Anterior cingulate cortex (tissue), 58 donors: ENCODE measurements around the gene ABCG2.

Source experiments
- DNase-seq, 58 donors: peaks; one replicate each; lab custom pipeline; 2025; lab: John Stamatoyannopoulos, UW

Gene ABCG2

GRCh38 chr4:88077911-88078524 is 80.4 kb downstream of the ABCG2 start:
- DNase-seq: no peak

- DNase-seq: no peak
These were observed 83.1 kb downstream of the ABCG2 start for GRCh38 chr4:88075336-88075735.

GRCh38 chr4:88070031-88070430 is 88.4 kb downstream of the ABCG2 start:
- DNase-seq: no peak

- no peak for DNase-seq
These were observed 94.0 kb downstream of the ABCG2 start for GRCh38 chr4:88064410-88064809.

- no peak for DNase-seq
These were observed 94.7 kb downstream of the ABCG2 start for GRCh38 chr4:88063634-88064296.

- DNase-seq: no peak
These were observed 95.6 kb downstream of the ABCG2 start for GRCh38 chr4:88062843-88063242.

- DNase-seq: no peak
These were observed 96.1 kb downstream of the ABCG2 start for GRCh38 chr4:88062311-88062710.

GRCh38 chr4:88060431-88060830 is 98.0 kb downstream of the ABCG2 start:
- no peak for DNase-seq

GRCh38 chr4:88059766-88060165 is 98.7 kb downstream of the ABCG2 start:
- no peak for DNase-seq

- DNase-seq: no peak
These were observed 100.1 kb downstream of the ABCG2 start for GRCh38 chr4:88058295-88058694.

GRCh38 chr4:88054901-88055300 is 103.5 kb downstream of the ABCG2 start:
- peak in 2 of 58 donors; percentile 5 to 7 for DNase-seq

GRCh38 chr4:88054229-88054628 is 104.2 kb downstream of the ABCG2 start:
- no peak for DNase-seq

GRCh38 chr4:88045021-88045420 is 113.4 kb downstream of the ABCG2 start:
- DNase-seq: no peak

GRCh38 chr4:88043586-88044340 is 114.7 kb downstream of the ABCG2 start:
- no peak for DNase-seq

- DNase-seq: no peak
These were observed 115.4 kb downstream of the ABCG2 start for GRCh38 chr4:88043001-88043400.

- no peak for DNase-seq
These were observed 116.8 kb downstream of the ABCG2 start for GRCh38 chr4:88041626-88042025.

- no peak for DNase-seq
These were observed 117.7 kb downstream of the ABCG2 start for GRCh38 chr4:88040707-88041106.
